GM12864 (cell line): ENCODE results near the gene EID2.

Experiments
- DNase-seq: peaks from one replicate; pipeline ENCODE4 v3.0.0-alpha.2; 2011; ENCODE audit warnings: low read depth
- H3K4me3 ChIP-seq: 2 replicates; pipeline ENCODE4 v1.5.1; 2011; ENCODE audit warnings: mild to moderate bottlenecking, low read depth, low read length, control low read depth
- TF ChIP-seq, protein P1 (sequence below): IDR thresholded peaks from 2 replicates; pipeline ENCODE4 v1.5.1; 2011; ENCODE audit warnings: low read depth, mild to moderate bottlenecking, moderate library complexity, low read length, control low read depth, inconsistent platforms; ENCODE audit errors: missing control alignments

Gene EID2

DNA sequence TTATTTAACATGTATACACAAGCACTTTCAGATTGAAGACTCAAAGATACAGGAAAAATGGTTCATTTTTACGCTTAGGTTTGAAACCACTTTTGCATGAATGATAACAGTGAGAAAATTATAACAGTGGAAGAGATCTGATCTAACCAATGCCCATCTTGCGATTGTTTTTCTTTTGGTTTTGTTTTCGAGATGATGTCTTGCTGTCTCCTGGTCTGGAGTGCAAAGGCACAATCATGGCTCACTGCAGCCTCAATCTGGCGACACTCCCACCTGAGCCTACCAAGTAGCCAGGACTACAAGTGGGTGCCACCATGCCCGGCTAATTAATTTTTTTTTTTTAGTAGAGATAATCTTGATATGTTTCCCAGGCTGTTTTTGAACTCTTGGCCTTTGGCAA is 10.2 kb upstream of the EID2 start:
- TF ChIP-seq, protein P1, sequence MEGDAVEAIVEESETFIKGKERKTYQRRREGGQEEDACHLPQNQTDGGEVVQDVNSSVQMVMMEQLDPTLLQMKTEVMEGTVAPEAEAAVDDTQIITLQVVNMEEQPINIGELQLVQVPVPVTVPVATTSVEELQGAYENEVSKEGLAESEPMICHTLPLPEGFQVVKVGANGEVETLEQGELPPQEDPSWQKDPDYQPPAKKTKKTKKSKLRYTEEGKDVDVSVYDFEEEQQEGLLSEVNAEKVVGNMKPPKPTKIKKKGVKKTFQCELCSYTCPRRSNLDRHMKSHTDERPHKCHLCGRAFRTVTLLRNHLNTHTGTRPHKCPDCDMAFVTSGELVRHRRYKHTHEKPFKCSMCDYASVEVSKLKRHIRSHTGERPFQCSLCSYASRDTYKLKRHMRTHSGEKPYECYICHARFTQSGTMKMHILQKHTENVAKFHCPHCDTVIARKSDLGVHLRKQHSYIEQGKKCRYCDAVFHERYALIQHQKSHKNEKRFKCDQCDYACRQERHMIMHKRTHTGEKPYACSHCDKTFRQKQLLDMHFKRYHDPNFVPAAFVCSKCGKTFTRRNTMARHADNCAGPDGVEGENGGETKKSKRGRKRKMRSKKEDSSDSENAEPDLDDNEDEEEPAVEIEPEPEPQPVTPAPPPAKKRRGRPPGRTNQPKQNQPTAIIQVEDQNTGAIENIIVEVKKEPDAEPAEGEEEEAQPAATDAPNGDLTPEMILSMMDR: no peak
- H3K4me3 ChIP-seq: no peak overlapping the region
- no peak for DNase-seq

DNA sequence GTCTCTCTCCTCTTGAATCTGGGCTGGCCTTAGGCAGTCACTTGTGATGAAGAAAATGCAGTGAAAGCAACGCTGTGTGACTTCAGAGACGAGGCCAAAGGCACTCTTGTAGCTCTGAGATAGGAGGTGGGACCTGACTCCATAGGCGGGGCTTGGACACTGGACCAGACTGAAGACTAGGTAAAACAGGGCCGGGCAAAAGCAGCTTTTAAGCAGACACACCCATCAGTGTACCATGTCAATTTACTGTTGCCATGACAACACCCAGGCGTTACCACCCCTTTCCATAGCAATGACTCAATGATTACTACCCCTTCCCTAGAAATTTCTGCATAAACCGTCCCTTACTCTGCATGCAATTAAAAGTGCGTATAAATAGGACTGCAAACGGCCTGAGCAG is 6.6 kb upstream of the EID2 start:
- H3K4me3 ChIP-seq: no peak overlapping the region
- no peak for DNase-seq
- TF ChIP-seq, protein P1: no peak

DNA sequence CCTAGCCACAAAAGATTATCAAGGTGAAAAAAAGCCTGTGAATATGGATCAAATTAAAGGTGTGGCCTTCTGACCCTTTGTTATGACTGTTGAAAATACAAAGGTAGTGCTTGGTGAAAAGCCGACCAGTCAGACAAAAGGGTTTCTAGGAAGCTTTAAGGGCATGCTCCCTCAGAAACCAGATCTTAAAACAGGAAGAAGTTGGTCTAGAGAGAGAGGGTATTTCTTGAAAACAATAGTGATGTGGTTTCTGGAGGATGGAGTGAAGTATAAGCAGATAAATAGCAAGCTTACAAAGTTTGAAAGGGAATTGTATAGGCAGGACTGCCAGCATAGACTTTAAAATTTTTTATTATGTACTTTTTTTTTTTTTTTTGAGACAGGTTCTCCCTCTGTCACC is 5.0 kb upstream of the EID2 start:
- no peak for DNase-seq
- TF ChIP-seq, protein P1: no peak
- H3K4me3 ChIP-seq: no peak overlapping the region

DNA sequence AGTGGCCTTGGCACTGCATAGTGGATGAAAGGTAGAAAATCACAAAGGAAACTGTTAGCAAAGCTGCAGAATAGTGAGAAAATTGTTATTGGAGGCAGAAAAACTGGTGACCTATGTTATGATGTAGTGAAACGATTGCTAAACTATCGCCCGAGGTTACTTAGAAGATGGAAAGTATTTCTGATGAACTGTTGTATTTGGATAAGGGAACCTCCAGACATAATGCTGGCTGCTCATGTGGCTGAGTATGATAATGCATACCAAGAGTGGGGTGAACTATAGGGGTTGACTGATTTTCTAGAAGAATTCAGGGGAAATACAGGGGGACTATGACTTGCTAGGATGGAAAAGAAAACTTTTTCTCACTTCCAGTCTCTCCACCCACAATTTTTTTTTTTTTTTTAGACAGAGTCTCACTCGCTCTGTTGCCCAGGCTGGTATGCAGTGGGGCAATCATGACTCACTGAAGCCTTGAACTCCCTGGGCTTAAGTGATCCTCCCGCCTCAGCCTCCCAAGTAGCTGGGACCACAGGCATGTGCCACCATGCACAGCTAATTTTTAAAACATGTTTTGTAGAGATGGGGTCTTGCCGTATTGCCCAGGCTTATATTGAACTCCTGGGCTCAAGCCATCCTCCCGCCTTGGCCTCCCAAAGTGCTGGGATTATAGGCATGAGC is 4.4 kb upstream of the EID2 start:
- no peak for DNase-seq
- H3K4me3 ChIP-seq: no peak overlapping the region
- TF ChIP-seq, protein P1: no peak

DNA sequence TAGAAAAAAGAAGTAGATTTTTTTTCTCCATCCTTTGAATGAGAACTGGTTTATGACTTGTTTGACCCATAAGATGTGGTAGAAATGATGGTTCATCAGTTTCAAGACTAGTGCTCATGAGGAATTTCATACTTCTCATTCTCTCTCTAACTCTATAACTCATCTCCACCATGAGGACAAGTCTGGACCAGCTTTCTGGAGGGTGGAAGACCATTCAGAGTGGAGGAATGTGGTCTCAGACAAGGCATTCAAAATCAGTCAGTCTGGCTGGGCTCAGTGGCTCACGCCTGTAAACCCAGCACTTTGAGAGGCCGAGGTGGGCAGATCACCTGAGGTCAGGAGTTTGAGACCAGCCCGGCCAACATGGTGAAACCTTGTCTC is 3.5 kb upstream of the EID2 start:
- TF ChIP-seq, protein P1: no peak
- DNase-seq: no peak
- H3K4me3 ChIP-seq: no peak overlapping the region

DNA sequence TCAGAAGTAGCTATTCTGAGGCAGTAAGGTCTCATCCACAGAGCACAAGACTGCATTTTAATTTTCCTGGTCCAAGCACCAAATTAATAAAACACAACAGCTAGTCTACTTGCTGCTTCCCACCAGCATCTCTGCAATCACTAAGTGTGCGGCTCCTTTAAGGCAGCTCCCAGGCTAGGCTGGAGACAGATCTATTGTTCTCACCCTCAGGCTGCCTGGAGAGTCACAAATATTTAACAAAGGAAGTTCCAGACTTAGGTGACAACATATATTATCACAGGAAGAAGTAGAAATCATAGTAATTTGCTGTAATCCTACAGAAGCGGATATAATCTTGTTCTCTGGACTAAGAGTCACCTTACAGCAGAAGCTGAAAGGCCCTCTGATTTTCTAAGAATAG is 2.2 kb upstream of the EID2 start:
- TF ChIP-seq, protein P1: no peak
- no peak overlapping the region for H3K4me3 ChIP-seq
- no peak for DNase-seq

DNA sequence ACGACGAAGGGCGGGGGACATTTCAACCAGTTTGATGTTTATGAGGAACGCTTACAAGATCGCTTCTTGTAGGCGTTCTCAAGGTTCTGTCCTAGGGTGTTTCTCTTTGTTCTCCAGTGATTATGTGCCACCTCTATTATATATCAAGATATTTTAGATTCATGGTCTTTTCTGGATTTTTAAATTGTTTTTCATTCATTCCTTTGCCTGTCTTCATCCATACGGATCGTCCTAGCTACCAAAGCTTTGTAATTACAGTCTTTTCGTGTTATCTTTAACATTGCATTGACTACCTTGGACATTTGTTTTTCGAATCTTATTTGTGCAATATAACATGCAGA is 342 bp upstream of the EID2 start:
- no peak for DNase-seq
- no peak overlapping the region; the same call in 1 of the 2 replicates for H3K4me3 ChIP-seq
- TF ChIP-seq, protein P1: no peak
